Metanephros (tissue), 1 donor: ENCODE results near the gene ZNF593OS. TPM values are rescaled to one million over a fixed set of nuclear protein-coding genes. Genes with fewer than 3 reads are reported as not detected.

Experiments used
- total RNA-seq: library from RNA; depleted of rRNA; stranded (reverse); fragments of >200 nt; gene quantifications from one replicate; pipeline ENCODE4 v1.2.3, GENCODE V29; 2014

ZNF593OS gene
- total RNA-seq, result not detected

GRCh38 chr1:26171084-26172072 lies at the start of gene ZNF593OS:
ZNF593OS (minus strand) TSS chr1:26171832; CDS start chr1:26171661, 171 bp downstream.

GRCh38 chr1:26190373-26190987 lies 18.8 kb upstream of the ZNF593OS start, which contains the start of gene CATSPER4:
CATSPER4 (plus strand) TSS chr1:26190602; CDS start chr1:26190628, 26 bp downstream.

GRCh38 chr1:26177182-26177684 lies 5.6 kb upstream of the ZNF593OS start, which contains the start of gene CNKSR1:
CNKSR1 (plus strand) TSS chr1:26177491; CDS start chr1:26177548, 57 bp downstream.

GRCh38 chr1:26169669-26170471 lies 1.8 kb downstream of the ZNF593OS start, which contains the start of gene ZNF593:
ZNF593 (plus strand) TSS chr1:26169908; CDS start chr1:26169984, 76 bp downstream.

GRCh38 chr1:26168410-26169197 lies 3.0 kb downstream of the ZNF593OS start, which contains the start of gene C1orf232:
C1orf232 (minus strand) TSS chr1:26168963; CDS start chr1:26168499, 464 bp downstream.

GRCh38 chr1:26158908-26159742 lies 12.5 kb downstream of the ZNF593OS start, which contains the start of gene FAM110D:
FAM110D (plus strand) TSS chr1:26159079; CDS start chr1:26161292, 2,213 bp downstream.

Other genes starting within 250 kb of the ZNF593OS start
- gene PAFAH2, start 173.8 kb downstream of the ZNF593OS start, total RNA-seq, result 22.0 TPM
- 2.1 TPM for gene EXTL1, start 150.1 kb downstream of the ZNF593OS start, total RNA-seq
- 4.7 TPM for gene SLC30A2, start 125.7 kb downstream of the ZNF593OS start, total RNA-seq
- gene TRIM63, start 104.2 kb downstream of the ZNF593OS start, total RNA-seq, result 9.4 TPM
- 10.5 TPM for gene PDIK1L, start 60.0 kb downstream of the ZNF593OS start, total RNA-seq
- 1.5 TPM for gene FAM110D, start 12.8 kb downstream of the ZNF593OS start, total RNA-seq
- not detected for gene C1orf232, start 2.9 kb downstream of the ZNF593OS start, total RNA-seq
- 25.9 TPM for gene ZNF593, start 1.9 kb downstream of the ZNF593OS start, total RNA-seq
- 7.6 TPM for gene CNKSR1, start 5.7 kb upstream of the ZNF593OS start, total RNA-seq
- gene CATSPER4, start 18.8 kb upstream of the ZNF593OS start, total RNA-seq, result not detected
- gene CEP85, start 62.4 kb upstream of the ZNF593OS start, total RNA-seq, result 17.0 TPM
- gene SH3BGRL3, start 108.3 kb upstream of the ZNF593OS start, total RNA-seq, result 20.8 TPM
- 19.4 TPM for gene UBXN11, start 134.8 kb upstream of the ZNF593OS start, total RNA-seq
- 7.6 TPM for gene CD52, start 146.1 kb upstream of the ZNF593OS start, total RNA-seq
- gene CRYBG2, start 182.3 kb upstream of the ZNF593OS start, total RNA-seq, result 0.29 TPM
- gene ZNF683, start 200.9 kb upstream of the ZNF593OS start, total RNA-seq, result not detected
- not detected for gene LIN28A, start 239.0 kb upstream of the ZNF593OS start, total RNA-seq